HG03280 (cell line): ENCODE measurements around the gene NECTIN4.

Experiments used
- ATAC-seq: cut with Tn5 transposase; IDR thresholded peaks from one replicate; pipeline ENCODE4 v1.9.1; 2021; ENCODE audit warnings: mild to moderate bottlenecking, moderate library complexity; ENCODE audit not compliant: unreplicated experiment

The NECTIN4 gene

DNA sequence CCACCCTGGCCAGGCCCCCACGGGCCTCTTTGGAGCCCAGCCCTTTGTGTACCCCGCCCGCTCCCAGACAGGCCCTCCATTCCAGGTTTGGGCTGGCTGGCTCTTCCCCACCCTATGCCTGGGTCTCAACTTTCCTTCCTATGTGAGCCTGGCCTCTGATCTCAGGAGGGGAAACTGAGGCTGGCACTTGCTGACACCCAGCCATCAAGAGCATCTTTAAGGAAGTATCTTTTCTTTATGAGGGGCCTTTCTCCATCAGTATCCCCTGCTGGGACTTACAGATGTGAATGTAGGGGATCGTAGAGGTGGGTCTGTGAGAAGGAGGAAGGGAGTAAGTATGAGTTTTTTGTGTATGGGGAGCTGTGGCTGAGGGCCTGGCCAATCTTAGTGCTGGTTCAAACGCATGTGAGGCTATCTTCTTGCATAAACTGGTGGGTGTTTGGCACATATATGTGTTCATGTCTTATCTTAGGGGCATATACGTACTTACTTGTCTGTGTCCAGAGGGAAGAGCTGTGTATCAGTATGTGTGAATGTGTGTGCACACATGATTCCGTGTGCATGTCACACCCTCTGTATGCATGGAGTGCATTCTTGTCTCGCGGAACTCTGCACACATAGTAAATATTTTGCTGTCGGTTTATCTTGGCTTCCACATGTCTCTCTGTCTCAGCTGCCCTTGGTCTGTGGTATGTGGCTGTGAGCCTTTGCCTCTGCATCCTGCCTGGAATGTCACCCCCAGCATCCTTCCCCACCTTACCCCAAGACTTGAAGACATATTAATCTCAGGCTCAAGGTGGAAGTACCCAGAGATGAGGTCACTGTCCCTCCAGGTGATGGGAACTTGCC lies 5.4 kb downstream of the NECTIN4 start:
- ATAC-seq, result no peak

DNA sequence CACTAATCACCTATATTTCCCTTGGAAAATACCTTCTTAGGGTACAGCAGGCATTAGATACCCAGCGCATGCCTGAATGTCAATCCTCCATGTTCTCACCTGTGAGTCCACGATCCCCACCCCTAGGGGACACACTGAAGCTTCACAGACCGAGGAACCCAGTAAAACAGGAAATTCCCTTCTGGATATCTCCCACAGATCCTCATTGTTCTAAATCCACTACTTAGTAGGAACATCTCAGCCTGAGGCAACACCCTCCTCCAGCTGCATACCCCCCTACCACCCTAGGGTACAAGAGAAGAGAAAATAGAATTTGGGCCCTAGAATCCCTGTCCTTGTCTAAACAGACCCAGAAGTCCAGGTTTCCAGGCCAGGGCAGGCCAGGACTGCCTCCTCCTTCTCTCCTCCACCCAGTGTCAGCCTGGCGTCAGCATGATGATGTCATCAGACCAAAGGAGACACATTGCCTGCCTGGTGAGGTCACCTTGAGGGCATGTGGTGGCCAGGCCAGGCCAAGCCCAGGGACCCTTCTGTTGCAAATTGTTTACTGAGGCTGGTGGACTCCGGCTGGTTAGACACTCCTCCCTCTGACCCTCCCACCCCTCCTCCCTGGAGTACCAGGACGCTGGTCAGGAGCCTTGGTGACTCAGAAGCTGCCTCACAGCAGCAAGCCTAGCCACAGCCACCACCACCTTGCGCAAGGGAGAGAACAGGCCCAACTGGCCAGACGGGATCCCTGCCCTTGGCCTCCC lies 6.2 kb downstream of the NECTIN4 start:
- no peak for ATAC-seq

DNA sequence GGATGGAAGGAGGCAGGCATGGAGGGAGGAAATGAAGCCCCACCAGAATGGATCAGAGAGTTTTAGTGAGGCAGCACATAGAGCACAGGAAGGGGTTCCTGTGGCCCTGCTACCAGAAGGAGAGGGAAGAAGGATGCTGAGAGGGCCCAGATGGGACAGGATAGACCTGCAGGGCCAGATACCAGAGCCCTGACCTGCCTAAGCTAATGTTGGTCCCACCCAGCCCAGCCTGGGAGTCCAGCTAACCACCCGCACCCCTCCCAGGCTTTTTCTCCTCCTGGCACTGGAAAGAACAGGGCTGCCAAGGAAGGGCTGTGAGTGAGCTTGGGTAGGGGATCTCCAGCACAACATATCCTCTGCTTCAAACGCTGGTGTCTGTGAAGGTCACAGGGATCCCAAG lies 6.9 kb downstream of the NECTIN4 start:
- no peak for ATAC-seq

DNA sequence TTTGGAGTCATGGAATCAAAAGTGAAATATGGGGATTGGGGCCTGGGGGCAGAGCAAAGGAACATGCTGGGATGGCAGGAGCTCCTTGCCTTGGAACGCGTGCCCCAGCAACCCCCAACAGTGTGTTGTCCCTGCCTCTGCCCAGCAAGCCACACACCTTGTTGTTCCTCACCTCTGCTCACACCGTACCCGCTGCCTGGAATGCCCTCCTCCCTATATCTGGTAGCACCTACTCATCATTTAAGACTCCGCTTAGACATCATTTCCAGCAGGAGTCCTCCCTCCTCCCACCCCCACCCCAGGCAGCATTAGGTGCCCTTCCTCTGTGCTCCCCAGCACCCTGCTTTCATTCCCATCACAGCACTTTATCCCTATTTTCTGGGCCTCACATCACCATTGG lies 7.8 kb downstream of the NECTIN4 start:
- no peak for ATAC-seq

DNA sequence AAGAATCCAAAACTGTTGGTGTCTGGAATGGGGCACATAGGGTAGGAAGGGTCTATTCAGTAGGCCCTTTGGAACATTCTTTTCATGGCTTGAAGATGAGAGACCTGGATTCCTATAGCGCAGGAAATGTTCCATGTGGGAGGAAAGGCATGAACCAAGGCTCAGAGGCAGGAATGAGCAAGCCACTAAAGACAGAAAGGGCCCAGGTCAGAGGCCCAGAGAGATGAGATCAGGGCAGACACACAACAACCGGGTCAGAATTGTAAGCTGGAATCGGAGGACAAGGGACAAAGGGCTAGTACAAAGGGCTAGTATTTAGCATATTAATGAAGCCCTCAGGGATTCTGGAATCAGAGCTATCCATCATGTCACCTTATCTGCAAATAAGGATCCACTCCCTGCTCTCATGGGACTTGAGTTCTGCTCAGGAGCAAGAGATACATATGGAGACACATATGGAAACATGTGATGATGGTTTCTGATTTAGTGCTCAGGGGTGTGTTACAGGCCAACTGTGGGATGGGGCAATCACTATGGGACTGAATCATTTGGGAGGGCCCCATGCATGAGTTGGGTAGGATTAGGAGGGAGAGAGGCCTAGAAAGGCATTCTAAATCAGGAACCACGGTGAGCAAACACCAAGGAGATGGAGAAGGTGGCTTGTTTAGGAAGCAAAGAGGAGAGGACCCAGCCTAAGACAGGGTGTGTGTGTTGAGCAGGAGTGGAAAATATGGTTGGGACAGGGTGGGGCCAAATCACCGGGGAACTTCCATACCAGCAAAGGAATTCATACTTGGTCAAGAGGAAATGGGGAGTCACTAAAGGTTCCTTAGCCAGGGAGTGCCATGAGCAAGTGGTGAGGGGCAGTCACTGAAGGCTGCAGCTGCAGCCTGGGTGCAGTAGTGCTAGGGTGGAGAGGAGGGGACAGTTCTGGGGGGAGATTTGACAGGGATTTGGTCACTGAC lies 8.6 kb downstream of the NECTIN4 start:
- ATAC-seq, result no peak

DNA sequence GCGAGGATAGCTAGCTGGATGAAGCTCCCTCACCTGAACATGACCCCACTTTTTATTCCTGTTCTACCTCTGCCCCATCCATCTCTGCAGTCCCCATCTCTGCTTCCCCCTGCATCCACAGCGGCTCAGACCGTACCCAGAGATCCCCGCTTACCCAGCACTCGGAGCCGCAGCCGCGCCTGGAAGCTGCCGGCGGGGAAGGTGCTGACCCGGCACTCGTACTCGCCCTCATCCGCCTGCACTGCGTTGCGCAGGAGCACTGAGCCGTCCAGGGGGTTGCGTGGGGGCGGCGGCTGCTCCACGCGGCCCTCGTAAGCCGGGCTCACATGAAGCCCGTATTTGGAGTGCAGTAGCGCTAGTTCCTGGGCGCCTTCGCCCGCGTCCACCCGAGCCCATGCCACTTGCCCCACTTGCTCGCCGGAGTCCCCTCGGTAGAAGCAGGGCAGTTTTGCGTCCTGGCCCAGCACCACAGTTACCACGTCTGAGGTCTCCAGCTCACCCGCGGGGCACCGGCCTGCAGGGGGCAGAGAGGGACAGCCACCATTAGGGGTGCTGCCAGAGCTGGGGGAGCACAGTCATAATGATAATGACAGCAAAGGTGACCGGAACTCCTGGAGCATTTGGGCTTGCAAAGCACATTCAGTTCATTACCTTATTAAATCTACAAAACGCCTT lies 9.8 kb downstream of the NECTIN4 start:
- ATAC-seq, result no peak

DNA sequence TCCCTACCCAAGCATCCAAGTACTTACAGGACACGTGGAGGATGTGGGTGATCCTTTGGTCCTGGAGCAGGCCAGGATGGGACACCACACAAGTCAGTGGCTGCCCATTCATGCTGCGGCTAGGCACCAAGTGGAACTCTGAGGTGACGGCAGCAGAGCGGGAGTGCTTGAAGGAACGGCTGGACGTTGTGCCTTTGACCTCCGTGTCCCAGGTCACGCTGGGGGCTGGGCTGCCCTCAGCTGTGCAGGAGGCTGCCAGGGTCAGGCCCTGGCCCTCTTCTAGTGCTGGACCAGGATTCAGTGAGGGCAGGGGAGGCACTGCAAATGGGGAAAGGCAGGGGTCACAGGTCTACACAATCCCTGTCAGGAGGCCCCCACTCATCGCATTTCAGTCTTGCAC lies 11.9 kb downstream of the NECTIN4 start:
- ATAC-seq, result no peak

DNA sequence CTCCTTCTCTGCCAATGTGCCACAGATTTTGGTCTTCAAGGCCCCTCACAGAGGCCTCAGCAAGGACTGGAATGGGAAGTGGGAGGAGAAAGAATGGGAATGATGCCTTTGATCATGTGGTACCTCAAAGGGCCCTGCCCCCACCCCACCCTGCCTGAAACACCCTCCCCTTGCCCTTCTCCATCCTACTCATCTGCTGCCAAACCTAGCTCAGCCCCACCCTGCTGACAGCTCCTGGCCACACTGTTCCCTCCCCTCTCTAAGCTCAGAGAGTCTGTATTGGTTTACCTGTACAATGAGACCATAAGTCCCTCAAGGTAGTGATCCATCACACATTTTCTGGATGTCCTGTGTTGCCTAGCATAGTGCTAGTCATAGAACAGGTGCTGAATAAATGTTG lies 12.9 kb downstream of the NECTIN4 start:
- no peak for ATAC-seq

DNA sequence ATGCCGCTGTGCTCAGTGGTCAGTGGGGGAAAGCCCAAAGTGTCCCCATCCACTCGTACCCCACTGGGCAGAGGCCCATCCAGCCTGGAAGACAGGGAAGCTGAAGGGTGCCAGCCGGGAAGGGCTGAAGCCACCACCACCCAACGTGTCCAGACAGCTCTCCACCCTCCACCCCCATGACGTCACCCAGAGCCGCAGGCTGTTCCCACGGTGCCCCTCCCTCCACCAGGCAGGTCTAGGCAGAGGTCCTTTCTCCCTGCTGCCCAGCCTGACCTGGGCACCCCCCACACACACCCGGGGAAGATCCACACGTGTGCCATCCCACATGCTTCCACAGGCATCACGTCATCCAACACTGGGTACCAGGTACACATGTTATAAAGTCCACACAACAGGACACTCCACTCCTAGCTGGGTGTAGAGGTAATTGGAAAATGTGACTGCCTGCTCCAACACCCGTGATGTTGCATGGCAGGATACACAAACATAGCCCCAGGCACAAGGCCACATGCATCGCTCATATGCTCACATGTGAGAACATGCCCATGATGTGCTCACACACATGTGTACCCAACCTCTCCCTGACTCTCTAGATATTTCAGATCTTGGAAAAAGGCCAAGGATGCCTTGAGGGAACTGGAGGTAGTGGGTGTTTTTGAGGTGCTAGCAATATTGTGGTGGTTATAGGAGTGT lies 14.5 kb downstream of the NECTIN4 start:
- ATAC-seq, result no peak

DNA sequence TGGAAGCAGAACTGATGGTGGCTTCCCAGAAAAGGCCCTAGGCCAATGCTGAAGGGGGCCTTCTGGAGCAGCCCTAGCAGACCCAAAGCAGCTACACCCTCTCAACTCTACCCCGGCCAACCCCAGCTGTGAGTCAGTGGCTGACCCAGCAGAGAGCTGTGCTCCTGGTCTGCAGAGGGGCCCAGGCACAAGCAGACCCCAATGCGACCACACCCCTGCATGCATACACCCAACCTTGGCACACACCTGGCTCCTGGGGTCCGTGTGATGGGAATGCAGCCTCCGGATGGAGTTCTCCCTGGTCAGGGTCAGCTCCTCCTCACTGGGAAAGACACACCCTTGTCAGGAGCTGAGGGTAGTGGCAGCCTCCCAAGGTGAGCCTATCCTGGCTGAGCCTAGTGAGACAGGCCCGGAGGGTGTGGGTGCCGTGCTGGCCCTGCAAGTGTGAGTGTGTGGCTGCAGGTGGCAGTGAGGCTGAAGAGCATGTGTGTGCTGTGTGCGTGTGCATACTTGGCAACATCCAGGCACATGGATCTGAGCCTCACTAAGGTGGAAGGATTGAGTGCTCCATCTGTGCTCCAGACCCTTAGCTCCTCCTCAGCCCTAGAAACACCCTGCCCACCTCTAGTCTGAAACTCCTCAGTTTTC lies 15.8 kb downstream of the NECTIN4 start:
- no peak for ATAC-seq

DNA sequence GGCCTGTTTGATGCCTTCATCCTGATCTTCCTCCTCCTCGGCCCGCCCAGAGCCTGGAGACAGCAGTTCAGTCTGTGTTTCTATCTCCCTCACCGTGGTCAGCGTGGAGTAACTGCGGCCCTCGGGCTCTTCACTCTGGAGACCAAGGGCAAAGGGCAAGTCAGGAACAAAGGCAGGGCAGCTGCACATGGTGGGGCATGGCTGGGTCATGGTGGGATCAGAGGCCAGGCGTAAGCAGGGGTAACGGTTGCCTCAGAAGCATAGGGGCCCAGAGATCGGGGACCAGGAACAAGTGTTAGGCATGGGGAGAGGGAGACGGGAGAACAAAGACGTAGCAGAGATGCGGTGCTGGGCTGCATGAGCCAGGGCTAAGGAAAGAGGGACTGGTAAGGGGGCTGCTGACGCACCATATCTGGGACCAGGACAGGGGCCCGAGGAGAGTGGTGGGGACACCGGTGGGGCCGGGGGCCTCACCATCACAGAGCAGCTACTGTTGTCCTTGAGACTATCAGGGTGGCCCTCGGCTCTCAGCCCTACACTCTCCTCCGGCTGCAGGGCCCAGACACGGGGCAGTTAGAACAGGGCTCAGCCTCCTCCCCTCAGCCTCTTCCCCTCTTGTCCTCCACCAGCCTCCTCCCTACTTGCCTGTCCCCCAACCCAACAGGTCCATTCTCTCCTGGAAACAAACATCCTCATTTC lies 16.5 kb downstream of the NECTIN4 start:
- ATAC-seq, result no peak

DNA sequence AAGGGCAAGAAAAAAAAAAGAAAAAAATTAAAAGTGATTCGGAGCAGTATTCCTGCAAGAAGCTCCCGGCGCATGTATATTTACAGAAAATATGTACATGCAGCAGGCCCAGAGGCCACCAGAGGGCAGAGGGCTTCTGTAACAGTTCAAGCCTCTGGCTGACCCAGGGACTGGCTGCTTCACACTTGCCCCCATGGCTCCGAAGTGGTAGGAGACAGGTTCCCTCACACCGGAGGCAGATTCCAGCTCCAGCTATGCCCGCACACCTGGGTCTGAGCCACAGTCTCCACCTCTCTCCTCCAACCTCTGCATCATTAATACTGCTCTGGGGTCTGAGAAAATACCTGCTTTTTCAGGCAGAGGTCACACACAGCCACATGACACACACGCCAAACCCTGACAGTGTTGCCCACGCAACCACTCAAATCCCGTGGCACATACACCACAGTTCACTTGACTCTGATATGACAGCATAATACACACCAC lies 17.4 kb downstream of the NECTIN4 start:
- no peak for ATAC-seq

DNA sequence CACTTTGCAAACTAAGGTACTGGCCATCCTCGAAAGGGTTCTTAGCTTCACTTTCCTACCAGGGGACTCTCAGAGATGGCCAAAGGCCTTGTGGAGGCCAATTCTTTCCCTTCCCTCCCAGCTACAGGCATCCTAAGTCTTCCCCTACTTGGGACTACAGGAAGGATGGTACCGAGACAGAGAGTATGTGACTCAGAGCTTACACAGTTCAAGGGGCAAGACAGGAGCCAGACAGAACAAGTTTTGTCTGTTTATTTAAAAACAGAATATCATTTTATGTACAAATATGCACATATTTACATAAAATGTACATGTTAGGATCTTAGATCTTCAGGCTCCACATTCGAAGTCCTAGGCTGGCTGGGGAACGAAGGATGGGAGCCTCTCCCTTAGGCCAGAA lies 18.6 kb downstream of the NECTIN4 start:
- ATAC-seq, result no peak

DNA sequence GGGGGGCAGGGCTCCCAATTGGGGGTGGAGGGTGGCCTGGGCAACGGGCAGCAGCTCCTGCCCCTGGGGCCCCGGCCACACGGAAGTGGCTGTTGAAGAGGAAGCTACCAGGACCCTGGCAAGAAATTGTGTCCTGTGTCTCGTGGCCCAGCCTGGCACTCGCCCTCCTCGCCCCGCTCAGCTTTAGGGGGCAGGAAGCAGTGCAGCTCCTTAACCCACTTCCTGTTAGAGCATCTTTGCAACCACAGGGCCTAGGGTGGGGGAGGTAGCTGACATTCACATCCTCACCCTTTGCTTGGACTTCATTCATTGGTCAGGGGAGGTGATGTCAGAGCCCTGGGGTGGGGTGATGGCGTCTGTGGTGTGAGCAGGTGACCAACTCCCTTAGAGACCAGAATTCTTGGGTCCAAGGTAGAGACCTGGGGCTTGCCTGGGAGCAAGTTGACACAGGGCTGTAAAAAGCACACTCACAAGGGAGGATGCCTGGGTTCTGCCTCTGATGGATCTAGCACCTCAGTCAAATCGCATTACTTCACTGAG lies 19.6 kb downstream of the NECTIN4 start, which contains the start of gene ARHGAP30:
TSS of gene ARHGAP30 (minus strand) at position 161 of the 540 bp plus-strand sequence. CDS start 267 bp downstream, outside the sequence.
- peak; percentile 91 for ATAC-seq

DNA sequence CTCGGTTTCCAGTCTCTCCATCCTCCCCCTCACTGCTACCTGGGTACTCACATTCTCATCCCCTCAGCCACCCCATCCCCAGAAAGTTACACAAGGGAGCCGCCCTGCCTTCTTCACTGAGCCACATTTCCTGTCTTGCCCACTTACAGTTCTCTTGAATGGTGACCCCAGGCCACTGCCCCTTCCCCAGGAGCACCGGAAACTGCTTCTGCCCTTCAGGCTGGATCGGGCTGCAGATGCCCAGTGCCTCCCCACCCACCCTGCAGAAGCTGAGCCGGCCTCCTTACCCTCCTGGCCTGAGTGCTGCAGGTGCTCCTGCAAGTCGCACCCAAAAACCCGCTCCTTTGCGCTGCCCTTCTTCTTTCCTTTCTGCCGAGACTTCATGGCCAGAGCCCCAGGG lies 20.1 kb downstream of the NECTIN4 start:
- ATAC-seq, result no peak

DNA sequence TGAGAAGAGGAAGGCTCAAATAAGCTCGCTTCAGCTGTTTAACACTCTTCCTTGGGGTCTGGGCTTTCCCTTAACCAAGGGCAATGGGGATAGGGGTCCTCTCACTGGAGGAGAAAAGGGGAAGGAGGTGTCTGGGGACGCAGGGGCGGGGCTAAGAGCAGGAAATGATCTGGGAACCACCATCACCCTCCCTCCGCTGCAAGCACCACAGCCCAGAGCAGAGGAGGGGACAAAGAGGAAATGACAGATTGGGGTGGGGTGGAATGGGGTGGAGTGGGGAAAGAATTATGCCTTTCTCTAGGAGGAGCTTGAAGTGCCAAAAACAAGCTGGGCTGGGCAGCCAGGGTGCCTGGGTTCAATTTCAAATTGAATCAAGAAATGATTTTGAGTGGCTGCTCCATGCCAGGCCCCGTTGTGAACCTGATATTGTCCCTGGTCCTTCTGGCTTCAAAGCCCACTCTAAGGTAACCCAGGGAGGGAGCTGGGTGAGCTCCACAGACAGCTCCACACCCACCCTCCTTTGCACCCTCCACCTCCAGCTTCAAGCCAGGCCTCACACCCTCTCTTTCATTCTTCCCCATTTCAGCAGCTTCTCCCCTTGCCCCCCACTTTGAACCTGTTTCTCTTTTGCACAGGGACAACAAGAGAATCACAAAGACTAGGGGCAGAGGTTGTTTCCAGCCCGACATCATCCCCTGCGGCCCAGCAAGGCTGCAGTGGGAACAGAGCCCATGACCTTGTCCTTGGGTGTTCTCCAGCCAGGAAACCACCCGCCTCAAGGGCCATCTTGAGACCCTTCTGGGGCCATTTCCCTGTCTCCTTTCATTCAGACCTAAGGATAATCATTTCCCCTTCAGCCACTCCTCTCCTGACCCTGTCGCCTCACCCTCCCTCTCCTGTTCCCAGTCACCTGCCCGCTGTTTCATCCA lies 20.8 kb downstream of the NECTIN4 start:
- ATAC-seq, result peak; percentile 45

DNA sequence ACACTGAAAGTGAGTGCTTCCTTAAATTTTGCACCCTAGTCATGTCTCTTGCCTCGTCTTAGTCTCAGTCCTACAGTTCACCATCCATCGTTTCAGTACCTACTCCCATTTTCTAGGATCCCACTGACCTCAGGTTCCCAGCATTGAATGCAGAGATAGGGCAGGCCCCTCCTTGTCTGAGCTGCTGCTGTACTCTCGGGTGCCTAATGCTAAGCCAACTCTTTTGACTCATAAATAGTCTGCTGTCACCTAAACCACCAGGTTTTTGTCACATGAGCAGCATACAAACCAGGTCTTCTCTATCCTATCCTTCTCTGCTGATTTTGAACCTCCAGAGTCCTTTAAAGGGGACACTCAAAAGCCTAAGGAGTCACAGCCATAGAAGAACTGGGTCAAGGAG lies 22.7 kb downstream of the NECTIN4 start:
- no peak for ATAC-seq
